OCI-LY7 (cell line): ENCODE results near the gene TMEM63B. TPM values are rescaled to one million over a fixed set of nuclear protein-coding genes. Genes with fewer than 3 reads are reported as not detected.

ENCODE experiments used
- BruUV-seq: library from RNA; stranded (reverse); fragments of 400-500 nt; replicated peaks from 2 replicates; lab custom pipeline; 2021; lab: Mats Ljungman, UMichigan
- CTCF ChIA-PET: fragments of 300-600 bp; sonication (Branson Sonifier 250); formaldehyde crosslinking; loops from one replicate; lab custom pipeline; 2022; ENCODE audit warnings: antibody characterized with exemption; ENCODE audit not compliant: unreplicated experiment; lab: Charles Lee
- POLR2A ChIA-PET: fragments of 300-600 bp; sonication (Branson Sonifier 250); formaldehyde crosslinking; loops from one replicate; lab custom pipeline; 2022; ENCODE audit warnings: antibody characterized with exemption; lab: Charles Lee
- DNase-seq: peaks from one replicate; pipeline ENCODE4 v3.0.0-alpha.2; 2015; ENCODE audit warnings: low spot score
- H2AFZ ChIP-seq: fragments of 200-600 bp; sonication (generic), shearing (Covaris generic); 2 replicates; pipeline ENCODE4 v1.6.1; 2014; ENCODE audit warnings: mild to moderate bottlenecking, antibody characterized with exemption, low read length, moderate library complexity
- H3K27ac ChIP-seq: fragments of 200-600 bp; sonication (generic); 2 replicates; pipeline ENCODE4 v1.5.1; 2014; ENCODE audit warnings: mixed run types, low read depth, mild to moderate bottlenecking, moderate library complexity, low read length, inconsistent platforms; ENCODE audit not compliant: poor library complexity, severe bottlenecking
- H3K36me3 ChIP-seq: fragments of 200-600 bp; sonication (generic); 2 replicates; pipeline ENCODE4 v1.6.1; 2014; ENCODE audit warnings: mild to moderate bottlenecking, antibody characterized with exemption, low read length, moderate library complexity, mixed read lengths; ENCODE audit not compliant: insufficient read depth
- H3K4me1 ChIP-seq: fragments of 200-600 bp; sonication (generic); 2 replicates; pipeline ENCODE4 v1.5.1; 2014; ENCODE audit warnings: mild to moderate bottlenecking, low read length; ENCODE audit not compliant: insufficient read depth, poor library complexity, severe bottlenecking
- H3K4me2 ChIP-seq: fragments of 200-600 bp; sonication (generic); 2 replicates; pipeline ENCODE4 v1.6.1; 2014; ENCODE audit warnings: mild to moderate bottlenecking, low read length
- H3K4me3 ChIP-seq: fragments of 200-600 bp; sonication (generic); 2 replicates; pipeline ENCODE4 v1.5.1; 2014; ENCODE audit warnings: mild to moderate bottlenecking, low read depth, low read length; ENCODE audit not compliant: poor library complexity, severe bottlenecking
- H3K79me2 ChIP-seq: fragments of 200-600 bp; sonication (generic); 2 replicates; pipeline ENCODE4 v1.6.1; 2016; ENCODE audit warnings: low read depth, mild to moderate bottlenecking, low read length, moderate library complexity, mixed read lengths; ENCODE audit not compliant: insufficient read depth
- H3K9me2 ChIP-seq: fragments of 200-600 bp; sonication (generic); 2 replicates; pipeline ENCODE4 v1.6.1; 2016; ENCODE audit warnings: mild to moderate bottlenecking, low read length, mixed read lengths; ENCODE audit not compliant: insufficient read depth
- H3K9me3 ChIP-seq: fragments of 200-600 bp; sonication (generic); 2 replicates; pipeline ENCODE4 v1.6.1; 2014; ENCODE audit warnings: mild to moderate bottlenecking, mixed run types, low read length, mixed read lengths
- H4K20me1 ChIP-seq: fragments of 200-600 bp; sonication (generic); 2 replicates; pipeline ENCODE4 v1.6.1; 2014; ENCODE audit warnings: mild to moderate bottlenecking, antibody characterized with exemption, low read length, moderate library complexity, mixed read lengths; ENCODE audit not compliant: insufficient read depth
- CTCF ChIP-seq: fragments of 200-600 bp; sonication (generic); conservative IDR thresholded peaks from 2 replicates; pipeline ENCODE4 v1.5.1; 2014; ENCODE audit warnings: mild to moderate bottlenecking, antibody characterized with exemption, low read length, moderate library complexity, mixed read lengths
- EZH2phosphoT487 ChIP-seq: fragments of 200-600 bp; sonication (generic); IDR thresholded peaks from 2 replicates; pipeline ENCODE4 v1.6.1; 2018; ENCODE audit warnings: low read depth, borderline replicate concordance, mild to moderate bottlenecking, mixed run types, antibody characterized with exemption, low read length, moderate library complexity, mixed read lengths
- intact Hi-C: fragments of 100-400 bp; cut with micrococcal nuclease; formaldehyde crosslinking; loops from one replicate; pipeline ENCODE4 v1.10.0; 2022; ENCODE audit not compliant: unreplicated experiment
- total RNA-seq, 2 experiments: library from RNA; depleted of rRNA in 1 of 2; stranded (reverse); fragments of >200 nt in 1 of 2; shearing (Covaris generic) in 1 of 2; gene quantifications; 2 replicates each; pipeline ENCODE4 v1.2.3, GENCODE V29; 2014 to 2022

TMEM63B gene
- total RNA-seq, 2 experiments from 2014 or later: 5.4 to 10.0 TPM

GRCh38 chr6:44115866-44116265 is 11.5 kb upstream of the TMEM63B start:
- Histone ChIP-seq H3K36me3 (peaks cover 81% of the 10 kb centered on the region), H3K9me3 (no peaks in the 10 kb centered on the region), H3K4me2 (no peak overlapping the region), H3K9me2 (no peaks in the 10 kb centered on the region), H3K4me3 (no peak overlapping the region), H3K79me2 (peaks cover 56% of the 10 kb centered on the region), H2AFZ (no peak overlapping the region), H3K4me1 (peaks cover 14% of the 10 kb centered on the region), H4K20me1 (0 out of 2 replicates have a peak, but pooled peaks cover 9% of the 10 kb centered on the region), H3K27ac (no peak overlapping the region)
- no TSS peak for BruUV-seq
- CTCF ChIA-PET: no interaction called here
- POLR2A ChIA-PET: interaction anchor here (1.0 kb wide), 1 partner anchor 9 kb away, joined by 3 read pairs; no protein-coding TSS in a partner anchor
- DNase-seq: no peak
- intact Hi-C loops: no loop called here
- TF ChIP-seq EZH2phosphoT487 (no peak), CTCF (no peak)

- ChIA-PET CTCF (interaction anchor here (0.9 kb wide), 1 partner anchor 19 kb away, joined by 3 read pairs; no protein-coding TSS in a partner anchor), POLR2A (no interaction called here)
- H3K27ac ChIP-seq: no peak overlapping the region
- intact Hi-C loops: no loop called here
- peaks cover 65% of the 10 kb centered on the region for H3K79me2 ChIP-seq
- DNase-seq: no peak
- H3K4me3 ChIP-seq: no peak overlapping the region
- H4K20me1 ChIP-seq: 0 out of 2 replicates have a peak, but pooled peaks cover 10% of the 10 kb centered on the region
- H3K4me1 ChIP-seq: peaks cover 14% of the 10 kb centered on the region
- no TSS peak for BruUV-seq
- no peak for TF ChIP-seq CTCF
- TF ChIP-seq EZH2phosphoT487: no peak
- H3K4me2 ChIP-seq: no peak overlapping the region
- peaks cover 71% of the 10 kb centered on the region for H3K36me3 ChIP-seq
- H2AFZ ChIP-seq: no peak overlapping the region
- H3K9me3 ChIP-seq: no peaks in the 10 kb centered on the region
- no peaks in the 10 kb centered on the region for H3K9me2 ChIP-seq
Observed at GRCh38 chr6:44116641-44117382, 10.5 kb upstream of the TMEM63B start.
